T-helper 1 cell treated with Interleukin-12 subunit alpha and Interleukin-12 subunit beta and Interleukin-4 antibody, amounts not matched to agents 30 μg/mL and 1 μg/mL, for 36 hours (primary cell): ENCODE results near the gene LARGE1.
"Not testable (repeated sequence)": the region's sequence is repeated elsewhere in the genome, so short reads cannot be mapped to it uniquely, and the experiment has no call there.

Experiments
- H3K27ac Mint-ChIP-seq: one replicate; pipeline ENCODE4 v1.8.0; 2021; ENCODE audit warnings: mild to moderate bottlenecking, mixed read lengths
- H3K27me3 Mint-ChIP-seq: one replicate; pipeline ENCODE4 v1.8.0; 2021; ENCODE audit warnings: low read depth, mixed read lengths
- H3K36me3 Mint-ChIP-seq: one replicate; pipeline ENCODE4 v1.8.0; 2021; ENCODE audit warnings: low read depth, mixed read lengths
- H3K4me1 Mint-ChIP-seq: one replicate; pipeline ENCODE4 v1.8.0; 2021; ENCODE audit warnings: low read depth, mixed read lengths
- H3K4me3 Mint-ChIP-seq: one replicate; pipeline ENCODE4 v1.8.0; 2021; ENCODE audit warnings: mild to moderate bottlenecking, moderate library complexity, mixed read lengths
- H3K9me3 Mint-ChIP-seq: one replicate; pipeline ENCODE4 v1.8.0; 2021; ENCODE audit warnings: mixed read lengths

Gene LARGE1

GRCh38 chr22:33461245-33461644 is 459.0 kb downstream of the LARGE1 start:
- H3K27me3 Mint-ChIP-seq, H3K27ac Mint-ChIP-seq, H3K4me1 Mint-ChIP-seq, H3K36me3 Mint-ChIP-seq, H3K4me3 Mint-ChIP-seq: not testable (repeated sequence)
- peaks cover 14% of the 10 kb centered on the region for H3K9me3 Mint-ChIP-seq

GRCh38 chr22:33459137-33459536 is 461.1 kb downstream of the LARGE1 start:
- H3K9me3 Mint-ChIP-seq, result peaks cover 22% of the 10 kb centered on the region
- no peak overlapping the region for H3K27ac Mint-ChIP-seq
- H3K27me3 Mint-ChIP-seq, result no peaks in the 10 kb centered on the region
- no peaks in the 10 kb centered on the region for H3K4me1 Mint-ChIP-seq
- H3K4me3 Mint-ChIP-seq, result no peak overlapping the region
- no peaks in the 10 kb centered on the region for H3K36me3 Mint-ChIP-seq

- H3K4me3 Mint-ChIP-seq, result no peak overlapping the region
- no peaks in the 10 kb centered on the region for H3K4me1 Mint-ChIP-seq
- no peaks in the 10 kb centered on the region for H3K36me3 Mint-ChIP-seq
- H3K27me3 Mint-ChIP-seq, result no peaks in the 10 kb centered on the region
- no peak overlapping the region for H3K27ac Mint-ChIP-seq
- H3K9me3 Mint-ChIP-seq, result peaks cover 24% of the 10 kb centered on the region
These were observed 463.8 kb downstream of the LARGE1 start for GRCh38 chr22:33456511-33456910.

GRCh38 chr22:33455036-33455435 is 465.2 kb downstream of the LARGE1 start:
- Mint-ChIP-seq H3K4me3 (no peak overlapping the region), H3K27ac (no peak overlapping the region), H3K36me3 (no peaks in the 10 kb centered on the region), H3K27me3 (no peaks in the 10 kb centered on the region), H3K9me3 (peaks cover 19% of the 10 kb centered on the region), H3K4me1 (no peaks in the 10 kb centered on the region)

GRCh38 chr22:33451866-33452469 is 468.3 kb downstream of the LARGE1 start:
- H3K4me3 Mint-ChIP-seq, result no peak overlapping the region
- peaks cover 23% of the 10 kb centered on the region for H3K9me3 Mint-ChIP-seq
- no peaks in the 10 kb centered on the region for H3K27me3 Mint-ChIP-seq
- H3K36me3 Mint-ChIP-seq, result no peaks in the 10 kb centered on the region
- no peak overlapping the region for H3K27ac Mint-ChIP-seq
- no peaks in the 10 kb centered on the region for H3K4me1 Mint-ChIP-seq

- Mint-ChIP-seq H3K4me3 (no peak overlapping the region), H3K9me3 (peaks cover 19% of the 10 kb centered on the region), H3K27ac (no peak overlapping the region), H3K27me3 (no peaks in the 10 kb centered on the region), H3K4me1 (no peaks in the 10 kb centered on the region), H3K36me3 (no peaks in the 10 kb centered on the region)
These were observed 469.5 kb downstream of the LARGE1 start for GRCh38 chr22:33450756-33451155.

- no peak overlapping the region for H3K4me3 Mint-ChIP-seq
- no peaks in the 10 kb centered on the region for H3K27me3 Mint-ChIP-seq
- H3K27ac Mint-ChIP-seq, result no peak overlapping the region
- H3K9me3 Mint-ChIP-seq, result peaks cover 12% of the 10 kb centered on the region
- no peaks in the 10 kb centered on the region for H3K4me1 Mint-ChIP-seq
- no peaks in the 10 kb centered on the region for H3K36me3 Mint-ChIP-seq
These were observed 472.5 kb downstream of the LARGE1 start for GRCh38 chr22:33447733-33448132.

- no peak overlapping the region for H3K27ac Mint-ChIP-seq
- peaks cover 15% of the 10 kb centered on the region for H3K9me3 Mint-ChIP-seq
- no peak overlapping the region for H3K4me3 Mint-ChIP-seq
- no peaks in the 10 kb centered on the region for H3K36me3 Mint-ChIP-seq
- H3K27me3 Mint-ChIP-seq, result no peaks in the 10 kb centered on the region
- H3K4me1 Mint-ChIP-seq, result no peaks in the 10 kb centered on the region
These were observed 476.6 kb downstream of the LARGE1 start for GRCh38 chr22:33443683-33444082.

GRCh38 chr22:33440756-33441155 is 479.5 kb downstream of the LARGE1 start:
- no peak overlapping the region for H3K27ac Mint-ChIP-seq
- no peaks in the 10 kb centered on the region for H3K27me3 Mint-ChIP-seq
- peaks cover 15% of the 10 kb centered on the region for H3K9me3 Mint-ChIP-seq
- H3K4me3 Mint-ChIP-seq, result no peak overlapping the region
- H3K4me1 Mint-ChIP-seq, result no peaks in the 10 kb centered on the region
- H3K36me3 Mint-ChIP-seq, result no peaks in the 10 kb centered on the region

- H3K9me3 Mint-ChIP-seq, result peaks cover 15% of the 10 kb centered on the region
- H3K4me1 Mint-ChIP-seq, result no peaks in the 10 kb centered on the region
- H3K27me3 Mint-ChIP-seq, result no peaks in the 10 kb centered on the region
- H3K36me3 Mint-ChIP-seq, result no peaks in the 10 kb centered on the region
- H3K4me3 Mint-ChIP-seq, result no peak overlapping the region
- no peak overlapping the region for H3K27ac Mint-ChIP-seq
These were observed 482.0 kb downstream of the LARGE1 start for GRCh38 chr22:33438273-33438672.

GRCh38 chr22:33431300-33431699 is 489.0 kb downstream of the LARGE1 start:
- Mint-ChIP-seq H3K36me3 (no peaks in the 10 kb centered on the region), H3K9me3 (peaks cover 15% of the 10 kb centered on the region), H3K4me1 (no peaks in the 10 kb centered on the region), H3K27ac (no peak overlapping the region), H3K27me3 (no peaks in the 10 kb centered on the region), H3K4me3 (no peak overlapping the region)

- no peaks in the 10 kb centered on the region for H3K36me3 Mint-ChIP-seq
- no peaks in the 10 kb centered on the region for H3K27me3 Mint-ChIP-seq
- peaks cover 15% of the 10 kb centered on the region for H3K9me3 Mint-ChIP-seq
- no peaks in the 10 kb centered on the region for H3K4me1 Mint-ChIP-seq
- H3K27ac Mint-ChIP-seq, result no peak overlapping the region
- H3K4me3 Mint-ChIP-seq, result no peak overlapping the region
These were observed 491.0 kb downstream of the LARGE1 start for GRCh38 chr22:33429281-33429680.

- Mint-ChIP-seq H3K36me3 (no peaks in the 10 kb centered on the region), H3K4me1 (no peaks in the 10 kb centered on the region), H3K27me3 (no peaks in the 10 kb centered on the region), H3K9me3 (peaks cover 16% of the 10 kb centered on the region), H3K4me3 (no peak overlapping the region), H3K27ac (no peak overlapping the region)
These were observed 492.8 kb downstream of the LARGE1 start for GRCh38 chr22:33427461-33427860.

- Mint-ChIP-seq H3K9me3 (peaks cover 16% of the 10 kb centered on the region), H3K4me1 (no peaks in the 10 kb centered on the region), H3K4me3 (no peak overlapping the region), H3K27ac (no peak overlapping the region), H3K36me3 (no peaks in the 10 kb centered on the region), H3K27me3 (no peaks in the 10 kb centered on the region)
These were observed 493.8 kb downstream of the LARGE1 start for GRCh38 chr22:33426451-33426850.

GRCh38 chr22:33421859-33422258 is 498.4 kb downstream of the LARGE1 start:
- no peaks in the 10 kb centered on the region for H3K4me1 Mint-ChIP-seq
- no peak overlapping the region for H3K27ac Mint-ChIP-seq
- H3K4me3 Mint-ChIP-seq, result no peak overlapping the region
- no peaks in the 10 kb centered on the region for H3K27me3 Mint-ChIP-seq
- no peaks in the 10 kb centered on the region for H3K36me3 Mint-ChIP-seq
- peaks cover 22% of the 10 kb centered on the region for H3K9me3 Mint-ChIP-seq

- no peak overlapping the region for H3K27ac Mint-ChIP-seq
- no peaks in the 10 kb centered on the region for H3K36me3 Mint-ChIP-seq
- no peaks in the 10 kb centered on the region for H3K27me3 Mint-ChIP-seq
- no peak overlapping the region for H3K4me3 Mint-ChIP-seq
- no peaks in the 10 kb centered on the region for H3K4me1 Mint-ChIP-seq
- peaks cover 26% of the 10 kb centered on the region for H3K9me3 Mint-ChIP-seq
These were observed 501.8 kb downstream of the LARGE1 start for GRCh38 chr22:33418484-33418883.
